Activated CD4-positive, CD25-positive, alpha-beta regulatory T cell treated with anti-CD3 and anti-CD28 coated beads, Interleukin-2, amount 50 U/mL, for 72 hours (primary cell): ENCODE results near the gene GMDS.

Experiments used
- DNase-seq: peaks from one replicate; pipeline ENCODE4 v3.0.0; 2021

Gene GMDS

DNA sequence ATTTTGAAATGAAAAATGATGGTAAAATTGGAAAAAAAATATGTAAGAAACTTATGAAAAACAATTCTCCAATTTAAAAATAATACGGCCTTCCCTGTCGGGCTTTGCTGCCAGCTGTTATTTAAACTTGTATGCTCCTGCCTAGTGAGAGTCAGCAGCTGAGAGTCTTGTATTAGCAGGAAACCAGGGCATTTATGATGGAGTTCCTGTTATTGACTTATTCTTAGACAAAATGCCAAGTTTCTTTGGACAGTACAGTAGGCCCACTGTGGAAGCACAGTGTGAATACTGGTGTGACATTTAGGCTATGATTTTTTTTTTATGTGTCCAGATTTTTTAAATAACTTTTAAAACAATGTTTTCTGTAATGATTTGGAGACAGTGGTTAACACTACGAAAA is 42.1 kb downstream of the GMDS start:
- DNase-seq, result no peak

DNA sequence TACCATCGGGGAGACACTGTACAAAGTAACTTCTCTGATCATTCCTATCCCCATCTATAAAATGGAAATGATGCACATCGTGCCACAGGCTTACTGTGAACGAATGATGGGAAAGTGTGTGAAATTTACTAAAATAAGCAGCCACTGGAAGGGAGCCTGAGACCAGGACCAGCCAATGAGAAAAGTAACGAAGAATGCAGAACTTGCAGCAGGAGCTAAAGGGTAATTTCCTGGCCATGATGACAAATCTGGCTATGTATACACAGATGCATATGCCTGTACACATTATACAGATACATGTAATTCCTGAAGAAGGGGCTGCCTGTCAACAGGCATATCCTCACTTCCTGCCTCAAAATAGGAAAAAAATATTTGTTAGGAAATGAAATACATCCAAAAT is 47.4 kb downstream of the GMDS start:
- DNase-seq, result no peak

DNA sequence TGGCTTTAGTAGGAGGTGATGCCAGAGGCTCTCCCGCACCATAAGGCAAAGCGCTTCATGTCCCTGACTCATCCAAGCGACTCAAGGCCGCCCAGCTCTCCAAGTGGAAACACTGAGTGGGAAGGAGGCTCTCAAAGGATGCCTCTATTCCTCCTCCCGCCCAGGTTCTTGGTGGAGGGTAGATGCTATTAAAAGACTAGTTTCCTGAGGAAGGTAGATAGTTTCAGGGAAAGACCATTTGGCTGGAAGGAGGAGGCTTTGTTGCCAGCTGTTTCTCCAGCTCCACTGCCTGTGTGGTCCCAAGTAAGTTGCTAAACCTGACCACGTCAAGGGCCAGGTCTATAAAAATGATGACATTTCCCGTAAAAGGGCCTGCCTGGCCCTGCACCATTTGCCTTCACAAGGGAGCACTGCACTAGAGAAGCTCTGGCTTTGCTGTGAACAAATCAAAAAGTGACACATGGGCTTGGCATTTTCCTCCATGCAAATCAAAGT is 48.2 kb downstream of the GMDS start:
- DNase-seq, result no peak

GRCh38 chr6:2196079-2196679 is 49.2 kb downstream of the GMDS start:
- no peak for DNase-seq

GRCh38 chr6:2194643-2195042 is 50.8 kb downstream of the GMDS start:
- no peak for DNase-seq

DNA sequence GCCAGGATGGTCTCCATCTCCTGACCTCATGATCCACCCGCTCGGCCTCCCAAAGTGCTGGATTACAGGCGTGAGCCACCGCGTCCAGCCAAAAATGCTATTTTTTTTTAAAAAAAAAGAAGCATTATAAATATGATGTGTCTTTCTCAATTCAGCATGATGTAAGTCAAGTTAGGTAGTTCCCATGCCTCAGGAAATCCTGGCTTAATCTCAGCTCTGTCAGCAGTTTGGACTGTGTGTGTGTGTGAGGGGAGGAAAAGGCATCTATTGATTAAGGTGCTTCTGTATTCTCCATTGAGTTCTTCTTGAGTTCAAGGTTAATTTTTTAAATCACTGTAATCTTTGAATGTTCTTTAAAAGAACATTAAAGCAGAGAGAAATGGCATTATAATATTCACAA is 51.5 kb downstream of the GMDS start:
- no peak for DNase-seq

GRCh38 chr6:2192976-2193375 is 52.4 kb downstream of the GMDS start:
- DNase-seq, result no peak

GRCh38 chr6:2191390-2191740 is 54.0 kb downstream of the GMDS start:
- no peak for DNase-seq

DNA sequence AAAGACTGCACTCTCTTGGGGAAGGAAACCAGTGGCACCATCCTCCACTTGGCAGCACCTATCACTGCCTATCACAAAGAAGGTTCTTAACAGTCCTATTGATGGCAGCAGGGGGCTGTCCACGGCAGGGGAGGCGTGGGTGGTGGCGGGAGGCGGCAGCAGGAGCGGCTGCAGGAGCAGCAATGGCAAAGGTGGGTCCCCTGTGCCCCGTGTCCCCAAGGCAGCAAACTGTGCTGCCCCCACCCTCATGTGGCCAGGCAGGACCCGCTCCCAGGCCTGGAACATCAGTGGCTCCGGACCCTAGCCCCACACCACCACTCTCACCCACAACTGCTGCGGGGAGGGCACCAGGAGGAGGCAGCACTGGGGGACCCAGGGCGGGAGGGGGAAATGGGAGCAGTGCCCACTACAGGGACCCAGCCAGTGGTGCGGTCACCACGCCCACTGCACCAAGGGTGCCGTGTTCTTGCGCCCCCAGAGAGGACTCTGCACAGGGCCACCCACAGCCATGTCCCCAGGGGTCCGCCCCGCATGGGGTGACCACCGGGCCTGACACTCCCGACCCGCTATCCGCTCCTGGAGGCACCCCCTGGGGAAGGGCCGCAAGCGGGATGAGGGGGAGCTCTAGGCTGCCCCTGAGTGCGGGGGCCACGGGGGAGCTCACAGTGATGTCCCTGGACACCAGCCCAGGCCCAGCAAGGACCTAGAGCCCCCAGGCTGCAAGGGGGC is 54.6 kb downstream of the GMDS start:
- no peak for DNase-seq

GRCh38 chr6:2188856-2189384 is 56.5 kb downstream of the GMDS start:
- no peak for DNase-seq

DNA sequence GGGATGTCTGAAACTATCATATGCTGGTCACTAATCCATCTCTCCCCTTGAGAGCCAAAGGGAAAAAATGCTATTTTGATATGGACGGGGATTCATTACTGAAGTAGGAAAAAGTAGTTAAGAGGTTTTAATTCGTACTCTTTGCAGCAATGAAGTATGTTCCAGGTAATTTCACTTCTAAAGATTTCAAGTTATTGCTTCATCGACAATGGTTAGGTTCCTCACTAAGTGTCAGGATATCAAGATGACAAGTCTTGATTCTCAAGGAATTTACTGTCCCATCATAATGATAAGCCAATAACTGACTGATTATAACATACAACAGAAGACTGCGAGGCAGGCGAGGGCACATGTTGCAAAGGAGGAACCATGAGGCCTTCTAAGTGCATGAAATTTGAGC is 57.0 kb downstream of the GMDS start:
- no peak for DNase-seq

DNA sequence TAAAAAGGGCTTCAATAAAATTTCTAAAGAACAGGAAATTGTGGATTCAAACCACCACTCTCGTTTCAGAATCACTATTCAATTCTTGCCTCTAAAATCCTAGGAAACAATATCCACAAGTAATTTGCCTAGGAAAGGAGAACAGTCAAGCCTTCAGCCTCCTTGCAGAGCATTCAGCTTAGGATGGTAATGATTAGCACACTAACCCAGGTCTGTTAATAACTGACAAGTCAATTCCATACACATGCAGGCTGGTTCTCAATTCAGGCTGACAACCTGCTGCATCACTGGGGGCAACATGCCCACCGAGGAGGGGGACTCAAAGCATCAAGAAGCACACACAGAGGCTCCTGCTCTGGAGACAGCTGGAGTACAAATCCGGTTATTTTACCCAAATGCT is 57.6 kb downstream of the GMDS start:
- DNase-seq, result no peak

GRCh38 chr6:2186516-2186915 is 58.9 kb downstream of the GMDS start:
- DNase-seq, result no peak

- no peak for DNase-seq
Observed at GRCh38 chr6:2185466-2185865, 59.9 kb downstream of the GMDS start.

DNA sequence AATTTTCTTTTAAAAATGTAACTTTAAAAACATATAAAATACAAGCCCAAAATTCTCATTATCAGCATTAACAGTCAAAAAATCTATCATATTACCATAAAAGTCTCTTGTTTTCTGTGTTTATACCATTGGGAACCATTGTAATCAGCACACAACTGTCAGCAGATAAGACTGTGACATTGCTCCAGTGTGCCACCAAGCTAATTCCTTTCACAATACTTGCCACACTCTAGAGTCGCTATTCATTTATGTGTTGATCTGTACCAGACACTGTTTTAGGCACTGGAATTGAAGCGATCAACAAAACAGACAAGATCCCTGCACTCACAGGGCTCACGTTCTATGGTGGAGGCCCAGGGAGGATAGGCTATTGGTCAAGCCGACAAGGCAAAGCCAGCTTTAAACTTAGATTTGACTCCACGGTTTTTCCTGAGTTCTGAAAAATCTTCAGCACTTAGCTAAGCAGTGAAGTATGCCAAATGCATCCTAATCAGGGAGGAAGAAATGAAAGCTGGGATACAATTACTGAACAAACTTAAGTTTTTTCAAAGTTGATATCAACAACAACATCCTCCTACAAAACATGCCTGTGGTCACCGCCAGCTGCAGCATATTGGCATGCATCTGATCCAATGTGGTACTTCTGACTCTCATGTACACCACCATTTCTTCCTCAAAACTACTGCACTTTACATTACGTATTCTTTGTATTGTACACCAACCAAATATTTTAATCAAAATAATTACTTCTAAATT is 60.5 kb downstream of the GMDS start:
- DNase-seq, result no peak

- no peak for DNase-seq
Observed at GRCh38 chr6:2183752-2184151, 61.7 kb downstream of the GMDS start.

DNA sequence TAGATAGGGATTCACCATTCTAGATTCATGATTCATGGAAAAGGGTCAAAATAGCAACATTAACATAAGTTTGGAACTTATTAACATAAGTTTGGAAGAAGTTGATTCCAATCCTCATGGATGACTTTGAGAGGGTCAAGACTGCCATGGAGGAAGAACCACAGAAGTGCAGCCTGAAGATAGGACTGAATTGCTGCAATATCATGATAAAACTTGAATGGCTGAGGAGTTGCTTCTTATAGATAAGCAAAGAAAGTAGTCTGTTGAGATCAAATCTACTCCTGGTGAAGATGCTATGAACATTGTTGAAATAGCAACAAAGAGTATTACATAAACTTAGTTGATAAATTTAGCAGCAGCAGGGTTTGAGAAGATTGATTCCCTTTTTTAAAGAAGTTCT is 62.2 kb downstream of the GMDS start:
- no peak for DNase-seq

GRCh38 chr6:2182251-2182650 is 63.2 kb downstream of the GMDS start:
- no peak for DNase-seq

DNA sequence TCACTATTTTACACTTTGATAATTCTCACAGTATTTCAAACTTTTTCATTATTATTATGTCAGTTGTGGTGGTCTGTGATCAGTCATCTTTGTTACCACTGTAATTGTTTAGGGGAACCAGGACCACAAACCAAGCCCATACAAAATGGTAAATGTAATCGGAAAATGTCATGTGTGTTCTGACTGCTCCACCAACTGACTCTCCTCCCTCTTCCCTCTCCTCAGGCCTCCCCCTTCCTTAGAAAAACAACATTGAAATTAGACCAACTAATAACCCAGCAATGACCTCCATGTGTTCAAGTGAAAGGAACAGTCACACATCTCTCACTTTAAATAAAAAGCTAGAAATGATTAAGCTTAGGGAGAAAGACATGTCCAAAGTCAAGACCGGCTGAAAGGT is 63.8 kb downstream of the GMDS start:
- DNase-seq, result no peak

DNA sequence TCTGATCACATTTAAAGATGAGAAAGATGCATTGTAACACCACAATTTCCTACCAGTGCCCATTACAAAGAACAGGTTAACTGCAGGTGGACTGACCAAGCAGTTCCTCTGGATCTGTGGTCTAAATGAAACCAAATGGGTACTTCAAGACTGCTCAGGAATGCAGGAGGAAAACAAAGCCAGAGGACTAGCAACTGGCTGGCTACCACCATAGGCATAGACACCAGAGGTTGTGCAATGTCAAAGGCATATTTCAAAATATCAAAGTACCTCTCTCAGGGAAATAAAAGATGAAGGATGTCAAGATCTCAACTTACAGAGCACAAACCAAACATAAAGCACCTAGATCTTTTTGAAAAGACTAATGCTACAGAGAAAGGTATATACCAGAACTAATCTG is 65.5 kb downstream of the GMDS start:
- no peak for DNase-seq

- no peak for DNase-seq
Observed at GRCh38 chr6:2179241-2179640, 66.2 kb downstream of the GMDS start.

- no peak for DNase-seq
Observed at GRCh38 chr6:2178125-2178524, 67.3 kb downstream of the GMDS start.

GRCh38 chr6:2175825-2176224 is 69.6 kb downstream of the GMDS start:
- no peak for DNase-seq
